ENCODE data around the gene DDX56.
"Not testable (repeated sequence)": the region's sequence is repeated elsewhere in the genome, so short reads cannot be mapped to it uniquely, and the experiment has no call there.

The DDX56 gene

GRCh38 chr7:44573464-44574286, at the start of gene DDX56:
Gene DDX56, minus strand, starts transcription at chr7:44573908. Its CDS starts 13 bp downstream, at chr7:44573895.
- DNase-seq = peak; percentile 76

GRCh38 chr7:44622342-44623151, 48.8 kb upstream of the DDX56 start:
- no peak for DNase-seq

GRCh38 chr7:44621750-44622103, 48.0 kb upstream of the DDX56 start:
- DNase-seq = no peak

GRCh38 chr7:44621034-44621749, 47.5 kb upstream of the DDX56 start:
- DNase-seq = no peak

GRCh38 chr7:44618753-44619152, 45.0 kb upstream of the DDX56 start:
- no peak for DNase-seq

GRCh38 chr7:44618045-44618444, 44.3 kb upstream of the DDX56 start:
- DNase-seq = no peak

GRCh38 chr7:44617225-44617890, 43.6 kb upstream of the DDX56 start:
- no peak for DNase-seq

- DNase-seq = no peak
Observed at GRCh38 chr7:44616545-44616944, 42.8 kb upstream of the DDX56 start.

GRCh38 chr7:44615793-44616192, 42.1 kb upstream of the DDX56 start:
- no peak for DNase-seq

- no peak for DNase-seq
Observed at GRCh38 chr7:44615149-44615611, 41.5 kb upstream of the DDX56 start.

- DNase-seq = no peak
Observed at GRCh38 chr7:44609829-44610228, 36.1 kb upstream of the DDX56 start.

GRCh38 chr7:44608916-44609648, 35.4 kb upstream of the DDX56 start:
- DNase-seq = no peak

- DNase-seq = no peak
Observed at GRCh38 chr7:44607141-44608068, 33.7 kb upstream of the DDX56 start.

- peak; percentile 87 for DNase-seq
Observed at GRCh38 chr7:44606341-44607140, 32.8 kb upstream of the DDX56 start, which contains the start of gene OGDH. Gene OGDH, plus strand, starts transcription at chr7:44606627. Its CDS starts 17,717 bp downstream, at chr7:44624344.

- no peak for DNase-seq
Observed at GRCh38 chr7:44604941-44605340, 31.2 kb upstream of the DDX56 start.

GRCh38 chr7:44603193-44603592, 29.5 kb upstream of the DDX56 start:
- DNase-seq = no peak

- DNase-seq = no peak
Observed at GRCh38 chr7:44602576-44602910, 28.8 kb upstream of the DDX56 start.

- no peak for DNase-seq
Observed at GRCh38 chr7:44599222-44599621, 25.5 kb upstream of the DDX56 start.

GRCh38 chr7:44597181-44597580, 23.5 kb upstream of the DDX56 start:
- not testable (repeated sequence) for DNase-seq
